K562 (cell line): ENCODE data around the gene NDST3. TPM values are rescaled to one million over a fixed set of nuclear protein-coding genes. Genes with fewer than 3 reads are reported as not detected.

ENCODE experiments used
- ARID3B ChIP-seq: fragments of 250-450 bp; sonication (Bioruptor Pico); IDR thresholded peaks from 2 replicates; pipeline ENCODE4 v1.4.0; 2020; ENCODE audit warnings: borderline replicate concordance
- CBX8 ChIP-seq: fragments of 200-600 bp; sonication (generic); IDR thresholded peaks from 2 replicates; pipeline ENCODE4 v1.6.1; 2012; ENCODE audit warnings: borderline replicate concordance, mixed run types, low read depth, mild to moderate bottlenecking, moderate library complexity, mixed read lengths, low read length, control low read depth, inconsistent platforms; ENCODE audit not compliant: poor library complexity, severe bottlenecking; ENCODE audit errors: extremely low read depth
- CREB5 ChIP-seq: fragments of 250-450 bp; sonication (Bioruptor Pico); IDR thresholded peaks from 2 replicates; pipeline ENCODE4 v1.5.0; 2020; ENCODE audit warnings: mild to moderate bottlenecking
- DDX20 ChIP-seq: fragments of 450-650 bp; IDR thresholded peaks from 2 replicates; pipeline ENCODE4 v1.6.1; 2016; ENCODE audit warnings: missing genetic modification characterization, low read depth, mild to moderate bottlenecking, missing compliant biosample characterization, moderate library complexity
- E2F1 ChIP-seq: sonication (generic); formaldehyde crosslinking; IDR thresholded peaks from 2 replicates; pipeline ENCODE4 v1.8.1; 2023; ENCODE audit warnings: mild to moderate bottlenecking, missing genetic modification reagents, moderate library complexity
- ETV1 ChIP-seq: fragments of 450-650 bp; conservative IDR thresholded peaks from 2 replicates; pipeline ENCODE4 v1.6.1; 2016; ENCODE audit warnings: missing genetic modification characterization, control low read depth, low read depth, missing compliant biosample characterization
- HES1 ChIP-seq: fragments of 450-650 bp; IDR thresholded peaks from 2 replicates; pipeline ENCODE4 v1.6.1; 2016; ENCODE audit warnings: low read depth, mild to moderate bottlenecking, moderate library complexity
- HNRNPL ChIP-seq: fragments of 200-400 bp; formaldehyde crosslinking; IDR thresholded peaks from 2 replicates; pipeline ENCODE4 v1.6.1; 2017; ENCODE audit warnings: low read depth, mild to moderate bottlenecking, low read length
- MAFF ChIP-seq: IDR thresholded peaks from 2 replicates; pipeline ENCODE4 v1.6.1; 2012; ENCODE audit warnings: low read length, improper control_type of control experiment
- NELFE ChIP-seq: IDR thresholded peaks from 2 replicates; pipeline ENCODE4 v1.6.1; 2011; ENCODE audit warnings: mild to moderate bottlenecking; ENCODE audit not compliant: insufficient read depth, insufficient read length
- NEUROD1 ChIP-seq: fragments of 150-350 bp; IDR thresholded peaks from 2 replicates; pipeline ENCODE4 v1.6.1; 2014; ENCODE audit warnings: borderline replicate concordance, low read length, low read depth; ENCODE audit not compliant: partially characterized antibody
- VEZF1 ChIP-seq: fragments of 200-800 bp; sonication (Bioruptor generic); IDR thresholded peaks from 2 replicates; pipeline ENCODE4 v1.6.1; 2017; ENCODE audit warnings: missing genetic modification characterization, missing compliant biosample characterization
- ZBTB1 ChIP-seq: sonication (generic); formaldehyde crosslinking; IDR thresholded peaks from 2 replicates; pipeline ENCODE4 v1.8.1; 2023; ENCODE audit warnings: missing genetic modification reagents, low read depth, mild to moderate bottlenecking, borderline replicate concordance
- ZBTB7A ChIP-seq: IDR thresholded peaks from 2 replicates; pipeline ENCODE4 v1.6.1; 2011; ENCODE audit warnings: low read depth, mild to moderate bottlenecking, low read length, moderate library complexity, borderline replicate concordance; ENCODE audit not compliant: control insufficient read depth
- ZNF143 ChIP-seq: sonication (generic); formaldehyde crosslinking; IDR thresholded peaks from 2 replicates; pipeline ENCODE4 v1.9.0; 2022; ENCODE audit warnings: mild to moderate bottlenecking, missing genetic modification reagents
- ZNF280A ChIP-seq: fragments of 450-650 bp; IDR thresholded peaks from 2 replicates; pipeline ENCODE4 v1.6.1; 2018; ENCODE audit warnings: mild to moderate bottlenecking, low read depth; ENCODE audit not compliant: partially characterized antibody
- ZNF584 ChIP-seq: fragments of 200-800 bp; sonication (Bioruptor generic); IDR thresholded peaks from 2 replicates; pipeline ENCODE4 v1.6.1; 2016; ENCODE audit warnings: low read depth, mild to moderate bottlenecking, missing genetic modification characterization, missing compliant biosample characterization
- polyA plus RNA-seq, 8 experiments: library from polyadenylated mRNA; depleted of rRNA in 4 of 8; stranded (reverse) in 5 of 8; unstranded in 3 of 8; fragments of >200 nt; fragmentation: Nextera tagmentation in 2 of 8; fragmentation: Illumina TruSeq in 1 of 8; extraction: Ambion mirVana in 2 of 8; extraction: Trizol in 1 of 8; gene quantifications; 2 replicates each; pipeline versions ENCODE4 v1.2.1 to v1.2.3, GENCODE V29; 2011 to 2014; ENCODE audit warnings: inconsistent platforms in 1 of 8, missing spikeins in 1 of 8
- total RNA-seq, 7 experiments: library from RNA; depleted of rRNA in 6 of 7; stranded (reverse); fragments of >200 nt in 6 of 7; fragmentation: Illumina TruSeq in 2 of 7; extraction: Trizol in 2 of 7; gene quantifications; 2 replicates each; pipeline versions ENCODE4 v1.2.1 to v1.2.3, GENCODE V29; 2011 to 2021; ENCODE audit warnings: low replicate concordance in 1 of 7

The NDST3 gene
- total and polyA plus RNA-seq, 9 of the 15 experiments (the other 6 are each of a cell fraction or from before 2014, with no cell fraction given), result not detected

GRCh38 chr4:118278473-118279274 is 244.4 kb downstream of the NDST3 start (continued):
- no peak for TF ChIP-seq ARID3B
- peak; percentile 53; the same call in 1 of the 2 replicates for TF ChIP-seq ZBTB1
- TF ChIP-seq ZNF280A, result no peak
- no peak for TF ChIP-seq CBX8
- peak; percentile 96 for TF ChIP-seq VEZF1
- TF ChIP-seq MAFF, result no peak
- 0 out of 2 replicates have a peak, but pooled peaks have one; percentile 29 for TF ChIP-seq HES1
- no peak for TF ChIP-seq HNRNPL
- no peak for TF ChIP-seq CREB5 (CRISPR knock-in tag)
- no peak for TF ChIP-seq ZNF143
- TF ChIP-seq NELFE, result no peak
- TF ChIP-seq NEUROD1, result peak; percentile 26
- TF ChIP-seq ETV1 (tag), result 0 out of 2 replicates have a peak, but pooled peaks have one; percentile 7
- TF ChIP-seq E2F1, result no peak
- no peak for TF ChIP-seq ZNF584 (CRISPR knock-in tag)
- TF ChIP-seq ZBTB7A, result peak; percentile 74
- no peak for TF ChIP-seq DDX20
